GM21360 (cell line): ENCODE results near the gene PRR18.
A peak's percentile ranks its signal among the peaks of the same experiment; 100 is the strongest.

Experiments used
- ATAC-seq: cut with Tn5 transposase; IDR thresholded peaks from one replicate; pipeline ENCODE4 v1.9.1; 2021; ENCODE audit warnings: mild to moderate bottlenecking, moderate library complexity; ENCODE audit not compliant: unreplicated experiment

PRR18 gene

DNA sequence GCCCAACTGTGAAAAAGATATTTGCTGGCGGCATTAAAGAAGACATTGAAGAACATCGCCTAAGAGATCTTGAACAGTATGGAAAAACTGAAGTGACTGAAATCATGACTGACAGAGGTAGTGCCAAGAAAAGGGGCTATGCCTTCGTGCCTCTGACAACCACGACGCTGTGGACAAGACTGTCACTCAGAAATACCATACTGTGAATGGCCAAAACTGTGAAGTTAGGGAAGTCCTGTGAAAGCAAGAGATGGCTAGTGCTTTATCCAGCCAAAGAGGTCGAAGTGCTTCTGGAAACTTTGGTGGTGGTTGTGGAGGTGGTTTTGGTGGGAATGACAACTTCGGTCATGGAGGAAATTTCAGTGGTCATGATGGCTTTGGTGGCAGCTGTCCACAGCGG is 26.7 kb upstream of the PRR18 start:
- no peak for ATAC-seq

DNA sequence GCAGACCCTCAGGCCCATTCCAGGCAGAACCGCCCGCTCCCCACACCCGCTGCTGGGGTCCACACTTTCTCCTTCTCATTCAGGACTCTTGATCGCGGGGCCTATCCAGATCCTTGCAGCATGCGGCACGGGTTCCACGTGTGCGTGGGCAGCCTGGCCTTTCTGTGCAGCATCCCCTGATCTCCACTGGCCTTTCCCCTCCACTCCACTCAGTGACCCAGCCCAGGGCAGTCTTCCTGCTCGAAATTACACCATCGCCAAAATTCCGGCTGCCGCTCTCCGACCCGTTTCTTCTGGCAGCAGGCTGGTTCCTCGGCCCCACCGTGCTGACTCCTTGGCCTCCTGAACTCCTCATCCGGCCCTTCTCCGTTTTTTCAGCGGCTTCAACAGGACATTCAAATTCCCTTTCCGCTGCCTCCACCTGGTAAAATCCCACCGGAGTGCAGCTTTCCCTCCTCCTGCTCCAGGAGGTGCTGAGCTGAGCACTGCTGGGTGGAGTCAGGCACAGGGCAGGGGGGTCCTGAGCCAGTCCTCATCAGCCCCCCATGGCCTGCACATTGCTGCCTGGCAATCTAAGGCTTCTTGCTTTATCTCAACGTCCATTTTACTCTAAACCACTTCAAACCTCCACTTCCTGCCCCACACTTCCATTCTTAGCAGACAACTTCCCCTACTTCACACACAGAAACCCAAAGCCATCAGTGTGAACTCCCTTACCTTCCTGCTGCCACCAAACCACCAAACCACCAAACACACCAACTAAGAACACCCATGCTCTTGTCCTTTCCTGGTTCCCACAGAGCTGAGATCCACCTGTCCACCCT is 25.2 kb upstream of the PRR18 start:
- ATAC-seq, result peak; percentile 49

DNA sequence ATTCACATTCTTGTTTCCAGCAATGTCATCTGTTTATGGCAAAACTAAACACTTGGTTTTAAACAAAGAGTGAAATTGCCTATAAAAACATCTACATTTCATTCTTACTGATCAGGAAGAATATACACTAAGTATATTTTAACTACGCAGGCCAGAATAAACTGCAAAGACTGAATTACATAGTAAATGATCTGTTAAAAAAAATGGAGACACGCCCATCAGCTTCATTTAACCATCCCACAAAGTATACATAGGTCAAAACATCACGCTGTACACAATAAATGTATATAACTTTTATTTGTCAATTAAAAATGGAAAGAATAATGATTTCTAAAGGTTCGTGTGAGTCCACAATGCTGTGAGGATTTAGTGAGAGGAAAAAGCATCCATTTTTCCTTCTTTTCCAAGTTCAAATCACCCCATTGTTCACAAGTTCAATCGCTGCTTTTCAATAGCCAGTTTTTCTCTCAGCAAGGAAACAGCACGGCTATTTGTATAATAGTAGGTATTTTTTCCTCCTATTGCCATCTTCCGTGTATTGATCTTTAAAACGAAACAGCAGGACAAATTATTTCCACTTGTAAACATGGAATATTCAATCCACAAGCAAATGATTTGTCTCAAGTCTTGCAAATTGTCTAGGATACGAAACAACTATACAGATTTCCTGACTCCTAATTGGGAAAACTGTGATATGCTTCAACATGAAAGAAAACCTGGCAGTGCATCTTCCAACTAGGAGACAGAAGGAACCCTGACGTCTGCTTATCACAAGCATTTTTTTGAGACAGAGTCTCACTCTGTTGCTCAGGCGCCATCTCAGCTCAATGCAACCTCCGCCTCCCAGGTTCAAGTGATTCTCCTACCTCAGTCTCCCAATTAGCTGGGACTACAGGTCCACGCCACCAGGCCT is 23.6 kb upstream of the PRR18 start:
- ATAC-seq, result no peak

DNA sequence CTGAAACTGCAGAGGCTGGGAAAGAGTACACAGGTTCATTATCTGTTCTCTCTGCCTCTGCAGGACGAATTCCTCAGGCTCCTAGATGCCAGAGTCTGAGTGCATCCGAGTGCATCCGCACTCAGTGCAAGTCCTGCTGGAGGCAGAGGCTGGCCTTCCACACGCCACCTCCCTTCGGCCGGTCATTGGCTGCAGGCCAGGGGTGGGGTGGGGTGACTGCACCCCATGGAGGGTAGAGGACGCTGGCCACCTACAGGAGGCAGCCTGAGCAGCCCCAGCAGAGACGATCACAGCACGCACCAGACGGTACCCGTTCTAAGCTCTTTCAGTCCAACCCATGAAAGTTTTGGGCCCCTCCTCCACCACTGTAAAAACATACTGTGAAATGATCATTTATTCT is 22.4 kb upstream of the PRR18 start:
- no peak for ATAC-seq

DNA sequence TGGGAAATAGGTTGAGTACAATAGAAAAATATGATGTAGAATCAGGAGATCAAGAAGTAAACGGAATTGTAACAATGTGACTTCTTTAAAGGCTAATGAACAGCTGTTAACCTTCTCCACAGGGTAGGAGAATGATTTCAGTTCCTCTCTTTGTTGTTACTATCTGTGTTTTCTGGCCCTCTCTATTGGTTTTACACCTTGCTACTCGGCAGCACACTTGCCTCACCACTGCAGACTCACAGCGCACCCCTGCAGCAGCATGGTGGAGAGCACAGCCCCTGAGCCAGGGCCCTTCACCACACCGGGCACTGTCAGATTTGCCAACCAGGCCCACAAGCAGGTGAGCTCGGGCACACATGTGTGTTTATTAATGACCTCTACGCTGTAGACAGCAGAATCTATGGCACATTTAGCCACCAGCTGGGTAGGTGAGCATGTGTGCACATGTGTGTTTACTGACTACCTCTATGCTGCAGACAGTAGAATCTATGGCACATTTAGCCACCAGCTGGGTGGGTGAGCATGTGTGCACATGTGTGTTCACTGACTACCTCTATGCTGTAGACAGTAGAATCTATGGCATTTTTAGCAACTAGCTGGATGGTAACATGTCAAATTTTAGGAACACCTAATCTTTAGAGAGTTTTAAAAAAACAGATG is 17.3 kb upstream of the PRR18 start:
- no peak for ATAC-seq

DNA sequence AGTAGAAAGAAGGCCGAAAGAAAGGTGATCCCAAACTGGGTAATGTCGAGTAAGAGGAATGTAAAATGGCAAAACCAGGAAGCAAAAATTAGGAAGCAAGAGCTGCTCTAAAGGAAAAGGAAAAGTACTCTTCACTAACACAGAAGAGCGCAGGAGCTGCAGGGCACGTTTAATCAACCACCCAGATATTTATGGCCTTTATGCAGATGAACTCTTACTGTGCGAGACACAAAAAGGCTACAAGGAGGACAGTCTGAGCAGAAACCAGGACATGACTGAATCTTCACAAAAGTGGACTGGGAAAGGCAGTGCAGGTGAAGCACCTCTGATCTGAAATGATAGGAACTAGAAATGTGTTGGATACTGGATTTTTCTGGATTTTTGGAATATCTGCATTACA is 15.2 kb upstream of the PRR18 start:
- no peak for ATAC-seq

DNA sequence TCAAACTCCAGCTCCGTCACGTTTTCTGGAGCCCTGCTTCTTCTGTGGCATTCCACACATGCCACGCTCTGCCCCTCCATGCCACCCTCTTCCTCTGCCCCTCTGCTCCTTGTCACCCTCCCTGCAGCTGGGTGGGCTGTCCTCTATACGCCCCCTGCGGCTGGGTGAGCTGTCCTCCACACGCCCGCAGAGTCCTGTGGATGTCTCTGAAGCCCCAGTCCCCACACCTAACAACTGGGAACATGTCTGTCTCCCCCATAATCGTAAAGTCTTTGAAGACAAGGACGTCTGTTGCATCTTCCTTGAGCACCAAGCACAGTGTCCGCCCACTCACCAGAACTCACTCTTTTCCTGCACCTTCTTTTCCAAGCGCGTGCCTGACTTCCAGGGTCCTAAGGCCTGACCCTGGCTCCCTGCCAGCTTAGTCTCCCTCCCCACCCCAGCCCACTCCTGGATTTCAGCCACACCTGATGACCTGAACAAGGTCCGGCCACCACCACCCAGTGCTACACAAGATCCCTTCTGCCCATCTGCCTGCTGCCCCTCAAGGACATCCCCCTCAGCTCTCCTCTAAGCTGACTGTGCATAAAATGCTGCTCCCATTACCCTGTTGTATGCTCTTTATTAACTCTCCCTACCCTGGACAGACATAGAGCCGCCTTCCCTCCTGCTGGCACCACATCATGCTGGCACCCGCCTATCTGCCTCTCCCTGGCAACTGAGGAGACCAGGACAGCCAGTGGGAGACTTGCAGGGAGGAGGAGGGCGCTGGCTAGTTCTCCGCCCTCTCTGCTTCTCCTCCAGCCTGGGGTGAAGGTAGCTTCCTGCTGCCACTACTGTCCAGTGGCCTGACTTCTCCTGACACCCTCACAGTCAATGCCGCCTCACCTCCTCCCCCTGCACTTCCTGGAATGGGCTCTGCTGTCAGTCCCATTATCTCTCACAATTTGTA is 10.7 kb upstream of the PRR18 start:
- no peak for ATAC-seq

DNA sequence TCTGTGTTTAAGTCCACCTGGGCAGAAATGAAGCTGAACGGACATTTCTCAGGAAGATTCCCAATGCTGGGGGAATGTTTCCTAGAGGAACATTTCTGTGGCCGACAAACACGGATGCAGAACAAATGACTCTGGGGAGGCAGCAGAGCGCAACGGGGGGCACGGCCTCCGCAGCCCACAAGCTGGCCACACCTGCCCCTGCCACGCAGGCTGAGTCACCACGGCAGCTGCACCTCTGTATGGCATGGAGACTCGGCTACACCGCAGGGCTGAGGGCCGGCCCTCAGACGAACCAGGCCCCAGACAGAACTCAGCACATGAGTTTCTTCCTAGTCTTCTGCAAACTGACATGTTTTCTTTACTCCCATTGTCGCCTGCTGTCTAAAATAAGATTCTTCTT is 10.0 kb upstream of the PRR18 start:
- ATAC-seq, result no peak

DNA sequence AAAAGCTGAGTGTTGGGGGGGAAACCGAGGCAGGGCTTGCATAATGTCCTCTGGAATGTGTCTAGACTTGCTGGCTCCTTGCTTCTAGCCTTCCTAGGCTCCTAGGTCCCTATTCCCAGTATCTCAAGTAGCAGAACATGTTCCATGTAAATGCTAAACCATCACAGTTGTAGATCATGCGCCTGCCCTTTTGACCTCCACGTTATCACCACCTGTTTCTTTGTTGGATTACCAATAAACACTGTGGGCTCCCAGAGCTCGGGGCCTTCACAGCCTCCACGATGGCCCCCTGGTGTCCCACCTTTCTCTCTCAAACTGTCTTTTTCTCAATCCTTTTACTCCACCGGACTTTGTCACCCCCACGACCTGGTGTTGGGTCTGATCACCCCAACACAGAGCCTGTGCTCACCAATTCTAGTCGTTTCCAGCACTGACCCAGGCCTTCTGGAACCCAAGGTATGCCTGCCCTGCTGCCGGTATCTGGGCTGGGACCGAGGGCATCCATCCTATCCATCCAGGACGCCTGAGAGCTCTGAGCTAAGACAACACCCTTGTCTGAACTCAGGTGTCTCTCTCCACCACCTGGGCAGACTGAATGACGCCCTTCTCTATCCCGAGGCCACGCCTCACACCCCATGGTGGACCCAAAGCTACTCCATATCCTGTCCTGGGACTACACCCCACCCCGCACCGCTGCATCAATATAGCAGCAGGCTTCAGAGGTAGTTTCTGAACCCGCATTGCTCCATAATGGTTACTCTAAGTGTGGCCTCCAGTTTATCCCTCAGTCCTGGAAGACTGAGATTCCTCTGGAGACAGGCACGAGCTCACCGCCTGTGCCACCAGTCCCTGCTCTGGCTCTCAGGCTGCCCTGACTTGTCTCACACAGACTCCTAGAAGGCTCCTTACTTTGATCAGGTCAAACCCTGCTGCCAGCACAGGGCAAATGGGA is 9.3 kb upstream of the PRR18 start:
- ATAC-seq, result no peak

DNA sequence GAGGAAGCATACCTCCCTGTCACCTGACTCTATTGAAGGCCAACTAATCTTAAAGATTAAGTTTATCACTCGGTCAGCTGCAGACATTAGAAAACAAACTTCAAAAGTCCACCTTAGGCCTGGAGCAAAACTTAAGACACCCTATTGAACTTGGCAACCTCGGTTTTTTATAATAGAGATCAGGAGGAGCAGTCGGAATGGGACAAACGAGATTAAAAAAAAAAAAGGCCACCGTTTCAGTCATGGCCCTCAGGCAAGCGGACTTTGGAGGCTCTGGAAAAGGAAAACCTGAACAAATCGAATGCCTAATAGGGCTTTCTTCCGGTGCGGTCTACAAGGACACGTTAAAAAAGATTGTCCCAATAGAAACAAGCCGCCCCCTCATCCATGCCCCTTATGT is 7.2 kb upstream of the PRR18 start:
- ATAC-seq, result no peak

DNA sequence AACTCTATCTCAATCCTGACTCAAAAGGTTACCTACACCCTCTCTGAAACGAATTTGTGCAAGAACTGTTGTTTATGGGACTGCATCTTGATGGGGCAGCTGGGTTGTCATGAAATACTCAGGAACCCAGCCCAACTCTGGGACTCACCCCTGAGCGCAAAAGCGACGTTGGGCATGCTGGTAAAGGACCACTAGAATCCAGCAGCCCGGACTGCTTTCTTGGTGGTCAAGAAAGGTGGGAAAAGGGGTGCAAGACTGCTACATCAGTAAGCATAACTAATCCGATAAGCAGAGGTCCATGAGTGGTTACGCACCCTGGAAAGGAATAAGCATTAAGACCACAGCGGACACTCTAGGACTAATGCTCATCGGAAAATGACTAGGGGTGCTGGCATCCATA is 6.3 kb upstream of the PRR18 start:
- no peak for ATAC-seq

DNA sequence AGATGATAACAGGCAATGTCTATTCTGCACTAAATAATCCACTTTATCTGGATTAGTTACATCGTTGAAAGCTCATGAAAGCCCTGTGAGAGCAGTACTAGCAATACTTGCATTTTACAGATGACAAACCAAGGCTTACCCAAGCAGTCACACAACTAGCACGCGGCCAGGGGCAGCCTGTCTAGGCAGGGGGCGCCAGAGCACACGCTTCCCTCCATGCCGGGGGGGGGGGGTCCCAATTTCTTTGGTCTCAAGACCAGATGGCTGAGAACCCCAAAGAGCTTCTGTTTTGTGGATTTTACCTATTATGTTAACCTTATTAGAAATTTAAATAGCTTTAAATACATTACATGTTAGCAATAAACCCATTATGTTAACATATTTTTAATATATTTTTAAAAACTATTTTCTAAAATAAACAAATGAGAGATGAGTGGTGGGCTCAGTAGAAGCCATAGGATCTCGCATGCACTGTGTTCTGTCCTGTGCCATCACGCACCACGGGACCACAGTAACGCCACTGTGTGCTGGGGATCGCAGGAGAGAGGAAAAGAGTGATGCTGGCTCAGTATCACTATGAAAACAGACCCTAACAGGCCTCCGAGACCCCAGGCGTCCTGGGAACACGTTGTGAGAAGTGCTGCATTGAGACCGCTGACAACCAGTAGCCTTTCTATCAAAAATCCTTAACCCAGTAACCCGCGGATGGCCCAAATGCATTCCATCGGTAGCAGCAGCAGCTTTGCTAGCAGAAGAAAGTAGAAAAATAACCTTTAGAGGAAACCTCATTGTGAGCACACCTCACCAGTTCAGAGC is 5.3 kb upstream of the PRR18 start:
- ATAC-seq, result peak; percentile 70

DNA sequence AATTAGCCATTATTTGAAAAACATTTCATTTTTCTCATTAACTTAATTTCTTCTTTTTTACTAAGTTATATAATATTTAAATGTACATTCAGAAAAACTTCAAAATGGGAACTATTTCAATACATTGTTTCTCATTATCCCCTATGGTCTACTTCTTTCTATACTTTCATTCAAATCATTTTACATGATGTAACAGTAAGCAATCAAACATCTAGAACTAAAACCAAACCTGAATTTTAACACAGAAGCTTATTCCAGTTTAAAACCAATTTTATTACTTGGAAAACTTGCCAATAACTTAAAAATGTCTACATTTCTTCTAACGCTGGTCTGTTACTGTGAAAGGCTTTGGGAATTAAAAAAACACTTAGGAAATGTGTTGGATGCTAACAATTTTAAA is 4.6 kb upstream of the PRR18 start:
- no peak for ATAC-seq

DNA sequence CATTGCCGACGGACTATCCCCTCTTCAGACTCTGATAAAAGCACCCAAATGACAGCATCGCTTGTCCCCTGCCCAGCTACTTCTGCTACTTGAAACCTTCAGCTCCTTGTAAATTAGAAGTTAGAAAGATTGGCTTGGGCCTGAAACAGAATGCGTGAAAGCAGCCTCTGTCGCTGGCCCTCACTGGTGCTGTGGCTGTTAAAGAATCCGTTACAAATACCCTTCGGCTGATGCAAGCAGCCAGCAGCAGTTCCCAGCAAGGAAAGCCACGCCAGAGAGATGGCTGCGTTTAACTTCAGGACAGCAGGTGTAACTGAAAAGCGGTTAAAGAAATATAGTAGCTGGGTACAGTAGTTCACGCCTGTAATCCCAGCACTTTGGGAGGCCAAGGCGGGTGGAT is 2.4 kb upstream of the PRR18 start:
- no peak for ATAC-seq

DNA sequence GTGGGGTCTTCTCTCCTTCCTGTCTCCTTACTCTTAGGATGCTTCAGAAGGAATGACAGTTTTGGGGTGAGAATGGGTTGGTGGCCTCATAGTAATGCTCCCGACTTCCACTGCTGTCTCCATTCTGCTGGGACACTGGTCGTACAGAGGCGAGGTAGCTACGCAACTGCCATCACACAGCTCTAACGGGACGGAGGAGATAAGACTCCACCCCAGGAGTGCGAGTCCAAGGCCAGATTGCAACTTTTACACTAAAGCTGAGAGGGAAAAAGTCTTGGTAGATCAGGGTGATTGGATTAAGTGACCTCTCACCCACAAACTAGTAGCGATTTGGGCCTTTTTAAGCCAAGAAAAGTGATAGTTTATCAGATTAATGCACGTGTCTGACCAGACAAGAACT is 1.8 kb upstream of the PRR18 start:
- no peak for ATAC-seq

DNA sequence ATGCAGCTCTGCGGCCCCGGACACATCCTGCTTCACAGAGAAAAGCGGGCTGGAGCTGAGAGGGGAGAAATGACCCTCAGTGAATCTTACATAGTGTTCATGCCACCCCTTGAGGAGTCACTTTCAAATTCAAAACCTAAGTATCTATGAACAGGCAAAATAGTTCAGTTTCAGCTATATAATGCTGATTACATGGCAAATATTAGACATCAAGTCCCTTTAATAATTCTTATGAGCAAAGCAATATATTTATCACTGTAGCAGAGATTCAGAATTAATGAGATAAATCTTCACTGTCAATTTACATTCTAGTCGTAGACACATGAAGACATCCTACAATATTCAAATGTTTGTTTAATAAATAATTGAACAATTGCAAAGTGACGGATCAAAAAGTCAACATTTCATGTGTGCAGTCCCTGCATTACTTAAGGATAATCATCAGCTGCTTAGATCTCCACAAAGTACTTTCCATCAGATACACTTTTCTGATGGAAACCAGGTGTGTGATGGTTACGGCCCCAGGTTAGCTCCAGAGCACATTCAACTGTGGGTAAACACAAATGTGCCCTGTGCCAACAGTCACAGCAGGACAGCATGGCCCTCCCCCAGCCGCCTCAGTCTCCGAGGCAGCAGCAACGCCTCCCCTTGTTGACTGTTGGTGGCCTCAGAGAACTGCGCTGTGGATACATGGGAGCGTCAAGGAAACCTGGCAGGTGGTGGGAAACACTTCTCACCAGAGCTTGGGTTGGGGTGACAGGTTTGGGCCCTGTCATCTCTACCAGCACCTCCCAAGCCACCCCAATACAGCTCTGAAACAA is 787 bp upstream of the PRR18 start:
- no peak for ATAC-seq
